Keratinocyte (primary cell): ENCODE data around the gene PRXL2A. TPM values are rescaled to one million over a fixed set of nuclear protein-coding genes. Genes with fewer than 3 reads are reported as not detected.

Source experiments
- DNase-seq: peaks from one replicate; pipeline ENCODE4 v3.0.0-alpha.2; 2011; ENCODE audit warnings: low read depth, missing footprints, low spot score
- FAIRE-seq: peaks from 2 replicates; lab custom pipeline; 2011; peaks lifted over from hg19 to GRCh38; lab: Jason Lieb, UNC
- H2AFZ ChIP-seq: 2 replicates; pipeline ENCODE4 v1.6.0; 2012; ENCODE audit warnings: low read length, control low read depth, inconsistent platforms; ENCODE audit not compliant: control insufficient read depth
- H3K27ac ChIP-seq: 2 replicates; pipeline ENCODE4 v1.5.1; 2011; ENCODE audit warnings: low read length; ENCODE audit not compliant: control insufficient read depth, insufficient read depth
- H3K27me3 ChIP-seq: 3 replicates; pipeline ENCODE4 v1.6.0; 2011; ENCODE audit warnings: low read length; ENCODE audit not compliant: control insufficient read depth, insufficient read depth; ENCODE audit errors: extremely low read depth
- H3K36me3 ChIP-seq, 2 experiments: 2 replicates in 1 of 2; 3 replicates in 1 of 2; pipeline ENCODE4 v1.5.1; 2011; ENCODE audit warnings: low read length in 2 of 2, mild to moderate bottlenecking in 1 of 2; ENCODE audit not compliant: control insufficient read depth in 2 of 2, insufficient read depth in 2 of 2; ENCODE audit errors: extremely low read depth in 1 of 2
- H3K4me1 ChIP-seq: 3 replicates; pipeline ENCODE4 v1.5.1; 2011; ENCODE audit warnings: low read length; ENCODE audit not compliant: control insufficient read depth, insufficient read depth; ENCODE audit errors: extremely low read depth
- H3K4me2 ChIP-seq: 3 replicates; pipeline ENCODE4 v1.6.0; 2011; ENCODE audit warnings: low read depth, low read length; ENCODE audit not compliant: control insufficient read depth, insufficient read depth; ENCODE audit errors: extremely low read depth
- H3K4me3 ChIP-seq, 3 experiments: fragments of 200-600 bp in 1 of 3; sonication (generic) in 1 of 3; 2 replicates in 2 of 3; 3 replicates in 1 of 3; pipeline ENCODE4 v1.5.1; 2011 to 2016; ENCODE audit warnings: low read length in 3 of 3, mild to moderate bottlenecking in 3 of 3, control low read depth in 2 of 3, inconsistent platforms in 1 of 3, low read depth in 1 of 3, mixed read lengths in 1 of 3, mixed run types in 1 of 3, moderate library complexity in 1 of 3; ENCODE audit not compliant: control insufficient read depth in 2 of 3, insufficient read depth in 2 of 3; ENCODE audit errors: extremely low read depth in 1 of 3
- H3K79me2 ChIP-seq: 2 replicates; pipeline ENCODE4 v1.6.0; 2012; ENCODE audit warnings: low read length; ENCODE audit not compliant: control insufficient read depth, insufficient read depth
- H3K9ac ChIP-seq: 3 replicates; pipeline ENCODE4 v1.6.0; 2011; ENCODE audit warnings: low read length; ENCODE audit not compliant: control insufficient read depth, insufficient read depth; ENCODE audit errors: extremely low read depth
- H3K9me1 ChIP-seq: 3 replicates; pipeline ENCODE4 v1.6.0; 2011; ENCODE audit warnings: low read length; ENCODE audit not compliant: control insufficient read depth, insufficient read depth; ENCODE audit errors: extremely low read depth
- H3K9me3 ChIP-seq: 2 replicates; pipeline ENCODE4 v1.5.1; 2012; ENCODE audit warnings: low read depth, low read length; ENCODE audit not compliant: control insufficient read depth
- H4K20me1 ChIP-seq: 3 replicates; pipeline ENCODE4 v1.6.0; 2011; ENCODE audit warnings: low read length; ENCODE audit not compliant: control insufficient read depth, insufficient read depth; ENCODE audit errors: extremely low read depth
- EZH2 ChIP-seq: IDR thresholded peaks from one replicate; pipeline ENCODE4 v1.6.1; 2012; ENCODE audit warnings: inconsistent platforms, mild to moderate bottlenecking, low read length, moderate library complexity
- dilution Hi-C: fragments of 300-500 bp; cut with MboI; formaldehyde crosslinking; loops from one replicate; pipeline ENCODE4 v1.7.0; 2020; ENCODE audit warnings: low sequenced_read_pairs; ENCODE audit not compliant: extremely low pct_ligation_motif_present
- polyA plus RNA-seq, 5 experiments: library from polyadenylated mRNA; depleted of rRNA in 3 of 5; stranded (reverse) in 3 of 5; stranded (forward) in 1 of 5; unstranded in 1 of 5; fragments of >200 nt; gene quantifications; 1 replicate in 1 of 5; 2 replicates in 3 of 5; 3 replicates in 1 of 5; pipeline versions ENCODE4 v1.2.1 to v1.2.3, GENCODE V29; 2011 to 2012; ENCODE audit warnings: missing spikeins in 2 of 5, low read depth in 1 of 5, low replicate concordance in 1 of 5
- TF ChIP-seq, protein P1 (sequence below), 3 experiments: IDR thresholded peaks in 1 of 3; conservative IDR thresholded peaks in 1 of 3; optimal IDR thresholded peaks in 1 of 3; 2 replicates in 2 of 3; 3 replicates in 1 of 3; pipeline versions ENCODE3 to v1.5.1; 2011; ENCODE audit warnings: low read length in 3 of 3, mild to moderate bottlenecking in 3 of 3, moderate library complexity in 2 of 3, control low read depth in 1 of 3, inconsistent platforms in 1 of 3; ENCODE audit not compliant: insufficient read depth in 2 of 3; ENCODE audit errors: extremely low read depth in 1 of 3

Gene PRXL2A
- polyA plus RNA-seq, 1 donor (not counting 4 experiments of a cell fraction or from before 2014, with no cell fraction given): 71.6 TPM

GRCh38 chr10:80484676-80485075, 76.3 kb downstream of the PRXL2A start:
- peaks cover 16% of the 10 kb centered on the region for H4K20me1 ChIP-seq
- dilution Hi-C loops: no loop called here
- H2AFZ ChIP-seq: no peak overlapping the region
- TF ChIP-seq, protein P1, sequence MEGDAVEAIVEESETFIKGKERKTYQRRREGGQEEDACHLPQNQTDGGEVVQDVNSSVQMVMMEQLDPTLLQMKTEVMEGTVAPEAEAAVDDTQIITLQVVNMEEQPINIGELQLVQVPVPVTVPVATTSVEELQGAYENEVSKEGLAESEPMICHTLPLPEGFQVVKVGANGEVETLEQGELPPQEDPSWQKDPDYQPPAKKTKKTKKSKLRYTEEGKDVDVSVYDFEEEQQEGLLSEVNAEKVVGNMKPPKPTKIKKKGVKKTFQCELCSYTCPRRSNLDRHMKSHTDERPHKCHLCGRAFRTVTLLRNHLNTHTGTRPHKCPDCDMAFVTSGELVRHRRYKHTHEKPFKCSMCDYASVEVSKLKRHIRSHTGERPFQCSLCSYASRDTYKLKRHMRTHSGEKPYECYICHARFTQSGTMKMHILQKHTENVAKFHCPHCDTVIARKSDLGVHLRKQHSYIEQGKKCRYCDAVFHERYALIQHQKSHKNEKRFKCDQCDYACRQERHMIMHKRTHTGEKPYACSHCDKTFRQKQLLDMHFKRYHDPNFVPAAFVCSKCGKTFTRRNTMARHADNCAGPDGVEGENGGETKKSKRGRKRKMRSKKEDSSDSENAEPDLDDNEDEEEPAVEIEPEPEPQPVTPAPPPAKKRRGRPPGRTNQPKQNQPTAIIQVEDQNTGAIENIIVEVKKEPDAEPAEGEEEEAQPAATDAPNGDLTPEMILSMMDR (optimal IDR thresholded peaks at IDR 0.05 in 1 of 3, IDR thresholded peaks at IDR 0.05 in 1 of 3, conservative IDR thresholded peaks at IDR 0.05 in 1 of 3; ENCODE audit: extremely low read depth in 1 of 3, insufficient read depth in 2 of 3, low read length in 3 of 3): no peak
- no peak for TF ChIP-seq EZH2
- no peak overlapping the region for H3K4me2 ChIP-seq
- peaks cover 10 to 27% of the 10 kb centered on the region in 2 experiments for H3K36me3 ChIP-seq
- H3K9ac ChIP-seq: no peak overlapping the region
- peaks cover 56% of the 10 kb centered on the region for H3K4me1 ChIP-seq
- no peak for FAIRE-seq
- DNase-seq: no peak
- no peaks in the 10 kb centered on the region for H3K27me3 ChIP-seq
- peaks cover 97% of the 10 kb centered on the region for H3K79me2 ChIP-seq
- H3K9me3 ChIP-seq: no peaks in the 10 kb centered on the region
- H3K4me3 ChIP-seq: no peak overlapping the region
- peak overlapping the region; percentile 45 for H3K27ac ChIP-seq
- H3K9me1 ChIP-seq: peaks cover 14% of the 10 kb centered on the region

DNA sequence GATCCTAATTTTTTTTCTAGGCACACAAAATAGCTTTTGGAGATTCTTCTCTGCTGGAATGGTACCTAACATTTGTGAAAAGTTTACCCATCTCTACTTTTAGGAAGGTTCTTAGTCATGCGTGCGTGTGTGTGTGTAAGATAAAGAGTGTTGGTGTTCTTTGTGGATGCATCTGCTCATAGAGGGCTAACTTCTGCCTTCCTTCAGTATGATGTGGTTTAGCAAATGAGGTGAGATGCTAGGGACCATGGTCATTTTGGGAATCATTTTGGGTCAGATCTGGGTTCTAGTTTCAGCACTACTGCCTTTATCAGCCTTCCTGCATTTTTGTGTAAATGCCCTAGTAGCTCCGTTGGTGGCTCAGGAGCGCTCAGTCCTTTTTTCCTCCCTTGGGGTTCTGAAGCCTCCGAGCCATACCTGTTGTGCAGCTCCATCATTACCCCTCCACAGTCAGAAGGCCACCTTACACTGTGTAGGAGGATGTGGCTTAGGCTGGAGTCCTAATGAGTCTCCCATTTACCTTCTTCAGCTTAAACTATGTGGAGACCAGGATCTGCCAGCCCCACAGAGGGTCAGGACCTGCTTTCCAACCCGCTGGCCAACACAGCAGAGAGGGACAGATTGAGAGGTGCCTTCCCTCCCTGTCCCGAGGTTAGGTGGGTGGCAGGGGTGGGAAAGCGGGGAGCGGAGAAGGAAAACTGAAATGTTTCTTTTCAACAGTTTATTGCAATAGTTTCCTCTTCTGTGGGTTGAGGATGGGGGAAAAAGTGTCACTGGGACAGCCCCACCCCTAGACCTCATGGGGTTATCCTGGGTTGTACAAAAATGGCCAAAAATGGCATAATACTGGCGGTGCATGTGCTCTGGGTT, 77.0 kb downstream of the PRXL2A start:
- Histone ChIP-seq H3K9ac (no peak overlapping the region), H3K36me3 (peaks cover 16 to 33% of the 10 kb centered on the region in 2 experiments), H3K27me3 (no peaks in the 10 kb centered on the region), H3K4me1 (peaks cover 56% of the 10 kb centered on the region), H4K20me1 (peaks cover 19% of the 10 kb centered on the region), H3K9me3 (no peaks in the 10 kb centered on the region), H3K79me2 (peaks cover 98% of the 10 kb centered on the region), H2AFZ (no peak overlapping the region), H3K27ac (no peak overlapping the region), H3K4me2 (no peak overlapping the region), H3K9me1 (peaks cover 14% of the 10 kb centered on the region), H3K4me3 (no peak overlapping the region)
- dilution Hi-C loops: no loop called here
- TF ChIP-seq EZH2: no peak
- TF ChIP-seq, protein P1 (optimal IDR thresholded peaks at IDR 0.05 in 1 of 3, IDR thresholded peaks at IDR 0.05 in 1 of 3, conservative IDR thresholded peaks at IDR 0.05 in 1 of 3; ENCODE audit: extremely low read depth in 1 of 3, insufficient read depth in 2 of 3, low read length in 3 of 3): no peak
- DNase-seq: no peak
- no peak for FAIRE-seq
